NCI-H2107 treated with DMSO at 0.1 percent for 48 hours (cell line): Measurements from ENCODE around the gene CAP2.

Experiments
- DNase-seq: peaks from one replicate; lab custom pipeline; 2025; ENCODE audit not compliant: unreplicated experiment; lab: John Stamatoyannopoulos, UW

The CAP2 gene

GRCh38 chr6:17392978-17393891, at the start of gene CAP2:
CAP2 (plus strand) TSS chr6:17393595; CDS start chr6:17421556, 27,961 bp downstream.
- peak; percentile 3 for DNase-seq

GRCh38 chr6:17347012-17347411, 46.4 kb upstream of the CAP2 start:
- DNase-seq = no peak

GRCh38 chr6:17349427-17349826, 44.0 kb upstream of the CAP2 start:
- DNase-seq = no peak

GRCh38 chr6:17352302-17352701, 41.1 kb upstream of the CAP2 start:
- DNase-seq = no peak

GRCh38 chr6:17353440-17354175, 39.8 kb upstream of the CAP2 start:
- DNase-seq = no peak

GRCh38 chr6:17354700-17355403, 38.5 kb upstream of the CAP2 start:
- DNase-seq = no peak

- no peak for DNase-seq
Measured at GRCh38 chr6:17355404-17355774, 38.0 kb upstream of the CAP2 start.

- DNase-seq = no peak
Measured at GRCh38 chr6:17358515-17358914, 34.9 kb upstream of the CAP2 start.

- no peak for DNase-seq
Measured at GRCh38 chr6:17360564-17360963, 32.8 kb upstream of the CAP2 start.

GRCh38 chr6:17361013-17361412, 32.4 kb upstream of the CAP2 start:
- no peak for DNase-seq

- DNase-seq = no peak
Measured at GRCh38 chr6:17365961-17366360, 27.4 kb upstream of the CAP2 start.

- no peak for DNase-seq
Measured at GRCh38 chr6:17367868-17368267, 25.5 kb upstream of the CAP2 start.

GRCh38 chr6:17381424-17382147, 11.8 kb upstream of the CAP2 start:
- DNase-seq = no peak

GRCh38 chr6:17385660-17386059, 7.7 kb upstream of the CAP2 start:
- DNase-seq = no peak

GRCh38 chr6:17388365-17388764, 5.0 kb upstream of the CAP2 start:
- DNase-seq = no peak

GRCh38 chr6:17389274-17389847, 4.0 kb upstream of the CAP2 start:
- DNase-seq = no peak

- no peak for DNase-seq
Measured at GRCh38 chr6:17390276-17390675, 3.1 kb upstream of the CAP2 start.

GRCh38 chr6:17391976-17392375, 1.4 kb upstream of the CAP2 start:
- no peak for DNase-seq

- no peak for DNase-seq
Measured at GRCh38 chr6:17393892-17394631, 667 bp downstream of the CAP2 start.

GRCh38 chr6:17395112-17395511, 1.7 kb downstream of the CAP2 start:
- DNase-seq = no peak
